Endothelial cell of umbilical vein (primary cell): ENCODE measurements around the gene PDIA5.

Source experiments
- CTCF ChIP-seq, 2 donors: IDR thresholded peaks; 1 replicate in 1 of 2; 2 replicates in 1 of 2; pipeline ENCODE4 v1.5.1; 2011; ENCODE audit warnings: low read length in 2 of 2, mild to moderate bottlenecking in 2 of 2, moderate library complexity in 2 of 2, control low read depth in 1 of 2, inconsistent platforms in 1 of 2, low read depth in 1 of 2; ENCODE audit not compliant: insufficient read depth in 1 of 2; ENCODE audit errors: extremely low read depth in 1 of 2
- EZH2 ChIP-seq: IDR thresholded peaks from 2 replicates; pipeline ENCODE4 v1.6.1; 2012; ENCODE audit warnings: borderline replicate concordance, low read depth, mild to moderate bottlenecking, moderate library complexity, low read length, inconsistent platforms; ENCODE audit not compliant: severe bottlenecking
- FOS ChIP-seq: IDR thresholded peaks from 2 replicates; pipeline ENCODE4 v1.6.1; 2011; ENCODE audit warnings: mild to moderate bottlenecking, low read length, moderate library complexity, borderline replicate concordance; ENCODE audit not compliant: insufficient read depth
- MYC ChIP-seq: IDR thresholded peaks from one replicate; pipeline ENCODE4 v1.6.1; 2011; ENCODE audit warnings: mild to moderate bottlenecking, low read depth, low read length
- POLR2A ChIP-seq: IDR thresholded peaks from 2 replicates; pipeline ENCODE4 v1.6.1; 2012; ENCODE audit warnings: low read depth, mild to moderate bottlenecking, control low read depth, low read length

- TF ChIP-seq CTCF (IDR thresholded peaks at IDR 0.05; ENCODE audit: extremely low read depth in 1 of 2, insufficient read depth in 1 of 2, low read depth in 1 of 2, low read length in 2 of 2) (no peak), EZH2 (no peak), FOS (no peak), MYC (no peak), POLR2A (no peak)
Measured at GRCh38 chr3:123161167-123161566, 94.3 kb downstream of the PDIA5 start.
